Measurements from ENCODE around the gene HDAC4. TPM values are rescaled to one million over a fixed set of nuclear protein-coding genes. Genes with fewer than 3 reads are reported as not detected.

The HDAC4 gene
- total RNA-seq, 1 experiment from 2014 or later = 11.3 TPM

DNA sequence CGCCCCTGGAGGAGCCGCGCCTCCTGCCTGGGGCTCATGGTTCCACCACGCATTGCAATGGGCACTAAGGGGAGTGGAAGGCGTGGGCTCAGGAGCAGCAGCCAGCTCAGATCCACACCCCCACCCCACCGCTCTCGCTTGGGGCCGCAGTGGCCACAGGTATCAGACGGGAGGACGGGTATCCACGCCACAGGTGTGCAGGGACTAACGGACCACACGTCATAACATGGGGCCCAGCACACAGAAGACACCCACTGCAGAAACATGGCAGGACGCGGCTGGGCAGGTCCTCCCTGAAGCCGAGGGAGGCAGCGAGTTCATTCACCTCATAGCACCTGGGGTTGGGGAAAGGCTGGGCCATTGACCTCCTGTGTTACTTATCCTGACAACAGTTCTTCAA, 13.0 kb downstream of the HDAC4 start:
- H3K9me3 ChIP-seq (replicated peaks) = no peaks in the 10 kb centered on the region
- no peaks in the 10 kb centered on the region for H3K27me3 ChIP-seq
- no peak for DNase-seq
- no peaks in the 10 kb centered on the region for H3K4me1 ChIP-seq
- H3K4me3 ChIP-seq = no peak overlapping the region
- no peaks in the 10 kb centered on the region; the same call in 1 of the 2 replicates for H3K36me3 ChIP-seq
- H3K27ac ChIP-seq = no peak overlapping the region

GRCh38 chr2:239386872-239387445, 13.9 kb downstream of the HDAC4 start:
- Histone ChIP-seq H3K4me1 (no peaks in the 10 kb centered on the region), H3K27me3 (no peaks in the 10 kb centered on the region), H3K4me3 (no peak overlapping the region), H3K27ac (no peak overlapping the region), H3K36me3 (no peaks in the 10 kb centered on the region; the same call in 1 of the 2 replicates), H3K9me3 (replicated peaks) (no peaks in the 10 kb centered on the region)
- no peak for DNase-seq

GRCh38 chr2:239386001-239386670, 14.7 kb downstream of the HDAC4 start:
- Histone ChIP-seq H3K9me3 (replicated peaks) (no peaks in the 10 kb centered on the region), H3K36me3 (no peaks in the 10 kb centered on the region; the same call in 1 of the 2 replicates), H3K4me3 (no peak overlapping the region), H3K4me1 (no peaks in the 10 kb centered on the region), H3K27ac (no peak overlapping the region), H3K27me3 (no peaks in the 10 kb centered on the region)
- no peak for DNase-seq

DNA sequence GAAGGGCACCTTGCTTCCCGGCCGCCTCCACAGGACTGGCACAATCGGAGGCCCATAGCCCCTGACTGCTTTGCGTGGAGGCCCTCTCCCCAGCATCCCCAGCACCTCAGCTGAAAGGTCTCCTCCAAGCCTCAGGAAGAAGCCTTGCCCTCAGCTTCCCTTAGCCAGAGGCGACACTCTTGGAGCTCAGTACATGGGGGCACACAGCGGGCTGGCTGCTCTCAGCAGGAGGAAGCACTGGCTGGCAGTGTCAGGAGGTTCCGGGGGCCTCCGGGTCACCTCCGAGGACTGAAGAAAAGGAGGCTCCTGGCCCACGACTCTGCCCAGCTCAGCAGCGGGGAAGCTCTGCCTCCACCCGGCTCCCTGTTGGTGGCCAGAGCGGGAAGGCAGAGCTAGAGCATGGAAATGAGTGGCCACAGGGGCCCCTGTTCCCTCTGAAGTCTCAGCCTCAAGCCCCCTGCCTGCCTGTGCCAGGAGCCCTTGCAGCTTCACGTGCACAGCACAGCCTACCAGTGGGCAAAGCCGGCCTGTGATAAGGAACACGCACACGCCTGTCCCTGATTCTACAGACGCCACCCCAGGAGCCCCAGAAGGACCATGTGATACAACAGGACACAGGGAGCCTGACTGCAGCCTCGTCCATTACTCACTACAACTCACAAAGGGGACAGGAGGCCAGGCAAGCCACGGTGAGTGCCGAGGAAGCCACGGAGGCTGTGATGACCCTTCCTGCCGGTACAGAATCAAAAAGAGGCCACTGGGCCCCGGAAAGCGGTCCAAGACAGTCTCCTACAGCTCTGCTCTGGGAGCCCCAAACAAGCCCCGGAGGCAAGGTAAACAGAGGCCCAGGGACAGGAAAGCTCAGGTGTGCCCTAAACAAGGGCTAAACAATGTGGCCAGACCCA, 15.5 kb downstream of the HDAC4 start:
- DNase-seq = no peak
- Histone ChIP-seq H3K36me3 (no peaks in the 10 kb centered on the region; the same call in 1 of the 2 replicates), H3K27ac (no peak overlapping the region), H3K4me1 (no peaks in the 10 kb centered on the region), H3K4me3 (no peak overlapping the region), H3K9me3 (replicated peaks) (no peaks in the 10 kb centered on the region), H3K27me3 (no peaks in the 10 kb centered on the region)

DNA sequence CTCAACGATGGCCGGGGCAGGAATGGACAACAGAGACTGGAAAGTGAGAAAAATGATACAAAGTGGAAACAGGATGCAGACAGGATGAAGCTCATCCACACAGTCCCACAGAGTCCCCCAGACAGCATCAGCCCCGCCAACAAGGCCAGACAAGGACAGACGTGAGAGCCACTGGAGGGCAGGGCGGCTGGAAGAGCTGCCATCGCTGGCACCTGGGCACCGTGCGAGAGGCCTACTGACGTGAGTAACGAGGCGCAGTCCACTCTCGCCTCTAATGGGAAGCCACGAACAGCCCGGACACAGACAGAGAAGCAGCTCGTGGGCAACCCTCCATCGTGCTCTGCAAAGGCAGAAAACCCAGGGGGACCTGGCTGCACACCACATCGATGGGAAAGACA, 17.1 kb downstream of the HDAC4 start:
- no peak for DNase-seq

GRCh38 chr2:239383036-239383758, 17.6 kb downstream of the HDAC4 start:
- no peaks in the 10 kb centered on the region; the same call in 1 of the 2 replicates for H3K36me3 ChIP-seq
- no peak overlapping the region for H3K27ac ChIP-seq
- no peak overlapping the region for H3K4me3 ChIP-seq
- H3K4me1 ChIP-seq = no peaks in the 10 kb centered on the region
- H3K9me3 ChIP-seq (replicated peaks) = no peaks in the 10 kb centered on the region
- no peak for DNase-seq
- H3K27me3 ChIP-seq = no peaks in the 10 kb centered on the region

More for the DNA sequence above, 17.1 kb downstream of the HDAC4 start:
- Histone ChIP-seq H3K4me3 (no peak overlapping the region), H3K4me1 (no peaks in the 10 kb centered on the region), H3K9me3 (replicated peaks) (no peaks in the 10 kb centered on the region), H3K27me3 (no peaks in the 10 kb centered on the region), H3K27ac (no peak overlapping the region), H3K36me3 (no peaks in the 10 kb centered on the region; the same call in 1 of the 2 replicates)

GRCh38 chr2:239382384-239382880, 18.4 kb downstream of the HDAC4 start:
- no peak overlapping the region for H3K27ac ChIP-seq
- H3K27me3 ChIP-seq = no peaks in the 10 kb centered on the region
- H3K4me3 ChIP-seq = no peak overlapping the region
- no peaks in the 10 kb centered on the region for H3K9me3 ChIP-seq (replicated peaks)
- H3K4me1 ChIP-seq = no peaks in the 10 kb centered on the region
- no peak for DNase-seq
- no peaks in the 10 kb centered on the region; the same call in 1 of the 2 replicates for H3K36me3 ChIP-seq

GRCh38 chr2:239381709-239382134, 19.1 kb downstream of the HDAC4 start:
- Histone ChIP-seq H3K4me3 (no peak overlapping the region), H3K27me3 (no peaks in the 10 kb centered on the region), H3K9me3 (replicated peaks) (no peaks in the 10 kb centered on the region), H3K27ac (no peak overlapping the region), H3K36me3 (no peaks in the 10 kb centered on the region; the same call in 1 of the 2 replicates), H3K4me1 (no peaks in the 10 kb centered on the region)
- no peak for DNase-seq

GRCh38 chr2:239380831-239381708, 19.8 kb downstream of the HDAC4 start:
- Histone ChIP-seq H3K4me1 (no peaks in the 10 kb centered on the region), H3K4me3 (no peak overlapping the region), H3K27me3 (no peaks in the 10 kb centered on the region), H3K9me3 (replicated peaks) (no peaks in the 10 kb centered on the region), H3K27ac (no peak overlapping the region), H3K36me3 (no peaks in the 10 kb centered on the region; the same call in none of the 2 replicates)
- no peak for DNase-seq

DNA sequence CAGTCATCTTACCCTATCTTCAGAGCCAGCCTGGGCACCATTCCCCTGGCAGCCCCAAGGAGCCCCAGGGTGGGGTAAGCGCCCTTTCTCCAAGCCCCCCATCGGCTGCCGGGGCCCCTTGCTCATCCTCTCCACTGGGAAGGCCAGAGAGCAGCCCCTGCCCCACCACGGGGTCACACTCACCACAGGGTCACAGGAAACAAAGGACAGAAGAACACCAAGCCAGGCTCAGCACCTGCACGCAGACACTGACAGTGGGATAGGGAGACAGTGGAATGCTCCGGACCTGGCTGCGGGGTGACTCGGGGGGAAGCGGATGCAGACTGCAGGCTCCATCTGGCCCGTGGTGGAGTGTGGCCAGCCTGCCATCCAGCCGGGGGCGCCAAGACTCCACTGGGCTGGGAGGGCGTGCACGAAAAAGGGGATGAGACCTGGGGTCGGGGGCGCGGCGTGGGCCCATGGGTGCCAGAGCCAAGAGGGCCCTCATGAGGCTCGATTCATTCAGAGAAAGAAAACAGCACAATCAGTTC, 21.1 kb downstream of the HDAC4 start:
- no peak overlapping the region for H3K27ac ChIP-seq
- H3K9me3 ChIP-seq (replicated peaks) = no peaks in the 10 kb centered on the region
- H3K36me3 ChIP-seq = no peaks in the 10 kb centered on the region; the same call in none of the 2 replicates
- H3K27me3 ChIP-seq = no peaks in the 10 kb centered on the region
- no peak overlapping the region for H3K4me3 ChIP-seq
- H3K4me1 ChIP-seq = no peaks in the 10 kb centered on the region
- no peak for DNase-seq

DNA sequence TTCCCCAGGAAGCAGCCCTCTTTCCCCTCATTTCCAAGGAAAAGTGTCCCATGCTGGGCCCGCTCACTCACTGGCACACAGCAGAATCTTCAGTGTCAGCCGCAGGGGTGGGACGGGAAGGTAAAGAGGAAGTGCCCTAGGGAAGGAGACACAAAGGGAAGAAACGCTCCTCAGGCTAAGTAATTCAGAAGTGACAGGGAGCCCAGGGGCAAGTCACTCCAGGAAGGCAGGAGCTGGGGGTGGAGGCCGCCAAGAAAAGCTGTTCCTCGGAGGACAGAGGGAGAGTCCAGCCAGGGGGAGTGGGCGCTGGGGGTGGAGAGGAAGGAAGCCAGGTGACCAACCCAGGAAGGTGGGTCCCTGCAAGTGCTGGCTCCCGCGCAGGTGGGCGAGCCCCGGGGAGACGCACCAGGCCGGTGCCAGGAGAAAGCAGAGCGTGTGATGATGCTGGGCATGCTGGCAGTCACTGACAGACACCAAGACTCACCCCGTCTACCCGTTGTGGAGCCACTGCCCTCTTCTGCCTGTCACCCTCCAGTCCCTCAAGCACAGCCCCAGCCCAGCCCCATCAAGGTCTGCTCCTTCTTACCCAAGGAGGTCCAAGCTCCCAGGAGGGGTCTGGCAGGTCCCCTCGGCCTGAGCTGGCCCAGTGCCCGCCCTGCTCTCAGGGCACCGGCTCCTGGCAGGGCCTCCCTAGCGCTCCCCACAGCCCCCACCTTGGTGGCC, 21.7 kb downstream of the HDAC4 start:
- Histone ChIP-seq H3K4me1 (no peaks in the 10 kb centered on the region), H3K9me3 (replicated peaks) (no peaks in the 10 kb centered on the region), H3K4me3 (no peak overlapping the region), H3K27me3 (no peaks in the 10 kb centered on the region), H3K36me3 (no peaks in the 10 kb centered on the region; the same call in none of the 2 replicates), H3K27ac (no peak overlapping the region)
- no peak for DNase-seq

DNA sequence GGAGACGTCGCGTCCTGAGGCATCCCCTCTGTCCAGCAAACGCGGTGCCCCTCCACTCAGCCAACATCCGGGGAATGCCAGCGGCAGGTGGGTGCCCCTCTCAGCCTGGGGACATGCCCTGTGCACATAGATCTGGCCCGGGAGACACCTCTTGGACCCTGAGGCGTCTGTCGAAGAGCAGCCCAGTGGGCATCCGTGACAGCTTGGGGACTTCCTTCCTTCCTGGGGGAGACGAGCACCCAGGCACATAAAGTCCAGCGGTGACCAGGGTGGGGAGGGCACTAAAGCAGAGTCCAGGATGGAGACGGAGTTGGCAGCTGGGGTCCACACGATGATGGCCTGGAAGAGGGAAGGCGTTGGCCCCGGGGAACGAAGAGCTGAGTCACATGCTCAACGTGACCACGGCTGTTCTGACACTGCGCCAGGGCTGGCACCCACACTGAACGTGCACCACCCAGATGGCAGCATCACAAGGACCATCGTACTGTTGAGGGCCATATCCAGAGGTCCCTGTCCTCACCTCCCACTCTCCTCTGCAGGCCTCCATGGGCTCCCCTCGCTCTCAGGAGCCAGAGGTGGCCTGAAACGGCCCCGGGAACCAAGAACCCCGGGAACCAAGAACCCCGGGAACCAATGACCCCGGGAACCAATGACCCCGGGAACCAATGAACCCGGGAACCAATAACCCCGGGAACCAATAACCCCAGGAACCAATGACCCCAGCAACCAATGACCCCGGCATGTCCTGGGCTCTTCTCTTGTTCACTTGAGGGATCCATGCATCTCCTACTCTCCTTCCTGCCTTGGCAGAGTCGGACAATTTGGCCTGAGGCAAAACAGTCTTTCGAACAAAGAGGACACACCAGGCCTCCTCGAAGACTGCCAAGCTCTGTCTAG, 22.6 kb downstream of the HDAC4 start:
- H3K27me3 ChIP-seq = no peaks in the 10 kb centered on the region
- no peaks in the 10 kb centered on the region; the same call in 1 of the 2 replicates for H3K36me3 ChIP-seq
- DNase-seq = no peak
- H3K4me3 ChIP-seq = no peak overlapping the region
- H3K27ac ChIP-seq = no peak overlapping the region
- no peaks in the 10 kb centered on the region for H3K9me3 ChIP-seq (replicated peaks)
- H3K4me1 ChIP-seq = no peaks in the 10 kb centered on the region

All from SJCRH30 (cell line).